HEK293 (cell line): ENCODE measurements around the gene POLR2E.

Experiments
- ZNF561 ChIP-seq: fragments of 450-650 bp; IDR thresholded peaks from 2 replicates; pipeline ENCODE4 v1.5.1; 2018; ENCODE audit warnings: missing biosample characterization, missing genetic modification characterization, borderline replicate concordance
- TF ChIP-seq, protein P1 (sequence below): fragments of 450-650 bp; formaldehyde crosslinking; IDR thresholded peaks from 2 replicates; pipeline ENCODE4 v1.5.1; 2016; ENCODE audit warnings: missing biosample characterization, missing genetic modification characterization

DNA sequence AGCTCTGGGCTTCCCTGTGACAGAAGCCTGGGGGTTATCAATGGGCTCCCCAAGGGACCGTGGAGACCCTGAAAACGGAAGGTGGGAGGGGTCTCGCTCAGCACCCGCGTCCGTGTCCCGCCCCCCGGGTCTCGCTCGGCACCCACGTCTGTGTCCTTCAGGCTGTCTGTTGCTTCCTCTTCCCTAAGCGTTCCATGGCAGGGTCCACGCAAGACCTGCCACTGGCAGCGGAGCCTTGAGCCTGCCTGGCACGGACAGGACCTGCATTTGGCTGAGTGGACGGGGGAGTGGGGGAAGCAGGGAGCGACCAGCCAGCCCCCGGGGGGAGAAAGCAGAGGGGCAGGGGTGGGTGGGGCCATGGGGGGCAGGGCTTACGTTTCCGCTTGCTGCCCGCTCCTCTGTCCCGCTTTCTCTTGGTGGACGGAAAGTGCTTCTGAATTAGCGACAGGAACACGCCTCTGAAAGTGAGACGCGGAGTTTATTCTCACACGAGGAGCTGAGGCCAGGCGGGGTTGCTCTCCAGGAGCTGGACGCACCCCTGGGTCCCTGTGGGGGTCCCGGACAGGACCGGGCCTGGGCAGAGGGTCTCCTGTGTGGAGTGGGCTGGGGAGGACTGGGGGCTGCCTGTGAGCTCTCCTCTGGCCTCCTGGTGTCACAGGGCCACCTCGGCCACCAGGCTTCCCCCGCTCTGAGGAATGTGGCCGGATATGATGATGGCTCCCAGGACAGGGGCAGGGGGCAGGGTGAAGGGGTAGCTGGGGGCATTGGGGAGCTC, 20.7 kb upstream of the POLR2E start:
- TF ChIP-seq, protein P1, sequence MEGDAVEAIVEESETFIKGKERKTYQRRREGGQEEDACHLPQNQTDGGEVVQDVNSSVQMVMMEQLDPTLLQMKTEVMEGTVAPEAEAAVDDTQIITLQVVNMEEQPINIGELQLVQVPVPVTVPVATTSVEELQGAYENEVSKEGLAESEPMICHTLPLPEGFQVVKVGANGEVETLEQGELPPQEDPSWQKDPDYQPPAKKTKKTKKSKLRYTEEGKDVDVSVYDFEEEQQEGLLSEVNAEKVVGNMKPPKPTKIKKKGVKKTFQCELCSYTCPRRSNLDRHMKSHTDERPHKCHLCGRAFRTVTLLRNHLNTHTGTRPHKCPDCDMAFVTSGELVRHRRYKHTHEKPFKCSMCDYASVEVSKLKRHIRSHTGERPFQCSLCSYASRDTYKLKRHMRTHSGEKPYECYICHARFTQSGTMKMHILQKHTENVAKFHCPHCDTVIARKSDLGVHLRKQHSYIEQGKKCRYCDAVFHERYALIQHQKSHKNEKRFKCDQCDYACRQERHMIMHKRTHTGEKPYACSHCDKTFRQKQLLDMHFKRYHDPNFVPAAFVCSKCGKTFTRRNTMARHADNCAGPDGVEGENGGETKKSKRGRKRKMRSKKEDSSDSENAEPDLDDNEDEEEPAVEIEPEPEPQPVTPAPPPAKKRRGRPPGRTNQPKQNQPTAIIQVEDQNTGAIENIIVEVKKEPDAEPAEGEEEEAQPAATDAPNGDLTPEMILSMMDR (tag by site-specific recombination) = no peak
- no peak for TF ChIP-seq ZNF561 (tag by site-specific recombination)
